Activated CD8-positive, alpha-beta memory T cell treated with anti-CD3 and anti-CD28 coated beads for 48 hours (primary cell): ENCODE measurements around the gene ADAMTS10.
"Not testable (repeated sequence)": the region's sequence is repeated elsewhere in the genome, so short reads cannot be mapped to it uniquely, and the experiment has no call there.

ENCODE experiments used
- DNase-seq, 3 experiments: peaks; one replicate each; pipeline ENCODE4 v3.0.0-alpha.2; 2020; ENCODE audit warnings: low read depth in 2 of 3, low spot score in 2 of 3

The ADAMTS10 gene

GRCh38 chr19:8629184-8629583, 18.7 kb upstream of the ADAMTS10 start:
- no peak for DNase-seq

GRCh38 chr19:8626842-8627241, 16.3 kb upstream of the ADAMTS10 start:
- DNase-seq: no peak

- DNase-seq: not testable (repeated sequence)
Observed at GRCh38 chr19:8622886-8623285, 12.4 kb upstream of the ADAMTS10 start.

- no peak for DNase-seq
Observed at GRCh38 chr19:8618751-8619150, 8.2 kb upstream of the ADAMTS10 start.

- DNase-seq: no peak
Observed at GRCh38 chr19:8617984-8618383, 7.5 kb upstream of the ADAMTS10 start.

GRCh38 chr19:8617325-8617724, 6.8 kb upstream of the ADAMTS10 start:
- DNase-seq: not testable (repeated sequence)

GRCh38 chr19:8616861-8617260, 6.3 kb upstream of the ADAMTS10 start:
- no peak for DNase-seq

- DNase-seq: peak in 2 of 3 experiments; percentile 48
Observed at GRCh38 chr19:8615813-8616596, 5.5 kb upstream of the ADAMTS10 start.

- no peak for DNase-seq
Observed at GRCh38 chr19:8615024-8615423, 4.5 kb upstream of the ADAMTS10 start.

- DNase-seq: no peak
Observed at GRCh38 chr19:8614455-8614854, 3.9 kb upstream of the ADAMTS10 start.

GRCh38 chr19:8612807-8613171, 2.3 kb upstream of the ADAMTS10 start:
- DNase-seq: no peak

- no peak for DNase-seq
Observed at GRCh38 chr19:8611877-8612806, 1.6 kb upstream of the ADAMTS10 start.

GRCh38 chr19:8611391-8611876, 919 bp upstream of the ADAMTS10 start:
- no peak for DNase-seq

GRCh38 chr19:8610936-8611300, 403 bp upstream of the ADAMTS10 start:
- no peak for DNase-seq

GRCh38 chr19:8609279-8610040, 1.1 kb downstream of the ADAMTS10 start:
- no peak for DNase-seq

- no peak for DNase-seq
Observed at GRCh38 chr19:8608941-8609278, 1.6 kb downstream of the ADAMTS10 start.

- DNase-seq: no peak
Observed at GRCh38 chr19:8607386-8607785, 3.1 kb downstream of the ADAMTS10 start.

GRCh38 chr19:8605514-8605913, 5.0 kb downstream of the ADAMTS10 start:
- DNase-seq: no peak

GRCh38 chr19:8601796-8602195, 8.7 kb downstream of the ADAMTS10 start:
- no peak for DNase-seq

GRCh38 chr19:8600816-8601215, 9.7 kb downstream of the ADAMTS10 start:
- no peak for DNase-seq

GRCh38 chr19:8600064-8600463, 10.5 kb downstream of the ADAMTS10 start:
- no peak for DNase-seq
